ENCODE measurements around the gene EFTUD2.

Gene EFTUD2

DNA sequence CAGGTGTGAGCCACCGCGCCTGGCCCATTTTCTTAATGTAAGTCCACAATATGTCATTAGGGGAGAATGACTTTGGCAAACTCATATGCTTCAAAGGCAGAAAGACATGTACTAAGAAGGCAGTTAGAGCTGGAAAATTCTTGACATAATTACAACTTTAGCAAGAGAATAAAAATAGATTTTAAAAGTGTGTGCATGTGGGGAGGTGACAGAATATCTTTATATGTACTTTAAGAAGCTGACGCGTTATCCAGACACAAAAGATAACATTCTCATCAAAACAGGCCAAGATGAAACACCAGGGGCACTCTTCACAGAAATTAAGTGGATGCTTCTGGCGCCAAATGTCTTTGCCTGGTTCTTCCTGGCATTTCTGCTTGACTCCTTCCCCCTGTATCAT, 97.4 kb downstream of the EFTUD2 start:
- Histone ChIP-seq H3K9me3 (ENCODE audit: insufficient read depth, low read length) (no peaks in the 10 kb centered on the region), H3K4me3 (ENCODE audit: low read length) (no peak overlapping the region), H3K4me2 (ENCODE audit: low read length) (no peak overlapping the region), H4K20me1 (ENCODE audit: insufficient read depth, low read length) (no peaks in the 10 kb centered on the region), H3K4me1 (ENCODE audit: low read length) (peaks cover 6% of the 10 kb centered on the region), H3K79me2 (ENCODE audit: low read length) (peaks cover 14% of the 10 kb centered on the region), H3K9ac (ENCODE audit: low read length) (no peak overlapping the region), H3K27ac (ENCODE audit: low read length) (no peak overlapping the region), H3K27me3 (ENCODE audit: low read depth, low read length) (no peaks in the 10 kb centered on the region), H3K36me3 (replicated peaks; ENCODE audit: low read depth, low read length) (peaks cover 51% of the 10 kb centered on the region), H2AFZ (ENCODE audit: low read depth, low read length) (no peak overlapping the region)
- TF ChIP-seq, protein P1, sequence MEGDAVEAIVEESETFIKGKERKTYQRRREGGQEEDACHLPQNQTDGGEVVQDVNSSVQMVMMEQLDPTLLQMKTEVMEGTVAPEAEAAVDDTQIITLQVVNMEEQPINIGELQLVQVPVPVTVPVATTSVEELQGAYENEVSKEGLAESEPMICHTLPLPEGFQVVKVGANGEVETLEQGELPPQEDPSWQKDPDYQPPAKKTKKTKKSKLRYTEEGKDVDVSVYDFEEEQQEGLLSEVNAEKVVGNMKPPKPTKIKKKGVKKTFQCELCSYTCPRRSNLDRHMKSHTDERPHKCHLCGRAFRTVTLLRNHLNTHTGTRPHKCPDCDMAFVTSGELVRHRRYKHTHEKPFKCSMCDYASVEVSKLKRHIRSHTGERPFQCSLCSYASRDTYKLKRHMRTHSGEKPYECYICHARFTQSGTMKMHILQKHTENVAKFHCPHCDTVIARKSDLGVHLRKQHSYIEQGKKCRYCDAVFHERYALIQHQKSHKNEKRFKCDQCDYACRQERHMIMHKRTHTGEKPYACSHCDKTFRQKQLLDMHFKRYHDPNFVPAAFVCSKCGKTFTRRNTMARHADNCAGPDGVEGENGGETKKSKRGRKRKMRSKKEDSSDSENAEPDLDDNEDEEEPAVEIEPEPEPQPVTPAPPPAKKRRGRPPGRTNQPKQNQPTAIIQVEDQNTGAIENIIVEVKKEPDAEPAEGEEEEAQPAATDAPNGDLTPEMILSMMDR (IDR thresholded peaks at IDR 0.05; ENCODE audit: low read depth, low read length), result no peak
- TF ChIP-seq EZH2phosphoT487 (IDR thresholded peaks at IDR 0.05; ENCODE audit: low read depth), result no peak

Data from OCI-LY3 (cell line).